Fibroblast of skin of scalp (primary cell): ENCODE measurements around the gene DDR2.
"Not testable (repeated sequence)": the region's sequence is repeated elsewhere in the genome, so short reads cannot be mapped to it uniquely, and the experiment has no call there.

ENCODE experiments used
- DNase-seq: peaks from one replicate; pipeline ENCODE4 v3.0.0-alpha.2; 2013

The DDR2 gene

DNA sequence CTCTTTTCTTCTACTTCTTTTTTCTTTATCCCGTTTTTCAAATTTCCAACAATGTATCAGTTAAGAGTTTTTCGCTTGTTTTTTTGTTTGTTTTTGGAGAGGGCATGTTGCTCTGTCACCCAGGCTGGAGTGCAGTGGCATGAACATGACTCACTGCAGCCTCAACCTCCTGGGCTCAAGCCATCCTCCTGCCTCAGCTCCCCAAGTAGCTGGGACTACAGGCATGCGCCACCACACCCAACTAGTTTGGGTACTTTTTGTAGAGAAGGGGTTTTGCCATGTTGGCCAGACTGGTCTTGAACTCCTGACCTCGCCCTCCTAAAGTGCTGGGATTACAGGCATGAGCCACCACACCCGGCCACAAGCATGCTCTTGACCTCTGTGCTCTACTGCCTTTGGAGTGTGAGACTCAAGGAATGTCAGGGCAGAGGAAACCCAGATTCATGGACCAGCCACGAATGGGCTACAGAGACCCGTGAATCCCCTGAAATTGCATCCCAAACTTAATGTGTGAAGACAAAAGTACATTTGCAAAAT lies 93.1 kb downstream of the DDR2 start:
- DNase-seq, result no peak

DNA sequence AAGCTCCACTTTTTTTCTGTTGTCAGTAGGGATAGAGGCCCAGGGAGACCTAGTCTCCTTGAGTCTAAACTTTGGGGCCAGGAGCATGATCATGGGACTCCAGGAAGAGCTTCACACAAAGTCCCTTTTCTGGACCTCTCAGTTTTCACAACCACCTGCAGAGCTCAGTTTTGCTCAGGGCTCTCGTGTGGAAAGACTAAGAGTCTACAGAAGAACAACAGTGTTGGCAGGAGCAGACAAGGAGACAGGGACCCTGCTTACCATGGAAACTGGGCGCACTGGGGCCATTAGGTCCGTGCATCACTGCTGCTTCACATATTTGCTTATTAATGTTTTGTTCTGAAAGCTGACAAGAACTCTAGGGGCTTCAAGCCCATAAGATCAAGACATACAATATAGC lies 94.3 kb downstream of the DDR2 start:
- DNase-seq, result no peak

DNA sequence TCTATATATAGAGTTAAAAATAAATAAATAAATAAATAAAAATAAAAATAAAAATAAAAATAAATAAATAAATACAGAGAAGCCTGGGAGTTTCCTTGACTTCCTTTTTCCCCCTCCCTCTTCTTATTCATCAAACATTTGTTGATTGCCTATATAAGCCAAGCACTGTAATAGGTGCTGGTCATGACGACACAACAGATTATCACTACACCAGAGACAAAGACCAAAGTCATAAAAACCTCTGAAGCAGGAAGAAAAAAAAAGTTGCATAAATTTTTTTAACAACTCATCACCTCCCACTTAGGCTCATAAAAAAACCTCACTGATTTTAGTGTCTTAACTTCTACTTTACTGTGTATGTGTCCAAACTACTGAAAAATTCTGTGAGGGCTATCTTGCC lies 95.2 kb downstream of the DDR2 start:
- not testable (repeated sequence) for DNase-seq

- DNase-seq, result no peak
Measured at GRCh38 chr1:162728573-162728972, 96.3 kb downstream of the DDR2 start.

DNA sequence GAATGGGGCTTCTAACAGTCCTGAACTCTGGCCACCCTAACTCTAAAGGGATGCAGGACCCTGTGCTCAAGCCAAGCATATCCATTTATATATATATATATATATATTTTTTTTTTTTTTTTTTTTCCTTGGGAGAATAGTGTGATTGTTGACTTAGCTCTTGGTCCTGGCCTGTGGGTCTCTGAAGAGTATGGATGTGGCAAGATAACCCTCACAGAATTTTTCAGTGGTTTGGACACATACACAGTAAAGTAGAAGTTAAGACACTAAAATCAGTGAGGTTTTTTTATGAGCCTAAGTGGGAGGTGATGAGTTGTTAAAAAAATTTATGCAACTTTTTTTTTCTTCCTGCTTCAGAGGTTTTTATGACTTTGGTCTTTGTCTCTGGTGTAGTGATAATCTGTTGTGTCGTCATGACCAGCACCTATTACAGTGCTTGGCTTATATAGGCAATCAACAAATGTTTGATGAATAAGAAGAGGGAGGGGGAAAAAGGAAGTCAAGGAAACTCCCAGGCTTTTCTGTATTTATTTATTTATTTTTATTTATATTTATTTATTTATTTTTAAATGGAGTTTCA lies 97.0 kb downstream of the DDR2 start:
- DNase-seq, result not testable (repeated sequence)

DNA sequence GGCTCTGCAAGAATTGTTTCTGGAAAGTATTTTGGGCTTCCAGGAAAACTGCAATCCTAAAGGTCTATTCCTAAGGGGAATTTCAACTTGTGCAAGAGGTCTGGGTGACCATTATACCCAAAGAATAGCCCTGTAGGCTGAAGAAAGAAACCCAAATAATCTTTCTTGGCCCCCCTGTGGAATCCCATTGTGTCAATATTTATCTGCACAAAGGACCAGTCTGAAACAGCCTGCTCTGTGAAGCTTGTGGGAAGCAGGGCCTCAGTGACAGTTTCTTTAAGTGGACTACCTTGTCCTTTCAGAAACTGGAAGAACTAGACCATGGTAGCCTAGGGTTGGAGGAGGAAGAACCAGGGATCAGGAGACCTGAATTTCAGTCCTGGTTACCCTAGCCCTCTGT lies 99.8 kb downstream of the DDR2 start:
- no peak for DNase-seq

- no peak for DNase-seq
Measured at GRCh38 chr1:162732566-162733335, 100.5 kb downstream of the DDR2 start.

- DNase-seq, result no peak
Measured at GRCh38 chr1:162733336-162733590, 101.0 kb downstream of the DDR2 start.

DNA sequence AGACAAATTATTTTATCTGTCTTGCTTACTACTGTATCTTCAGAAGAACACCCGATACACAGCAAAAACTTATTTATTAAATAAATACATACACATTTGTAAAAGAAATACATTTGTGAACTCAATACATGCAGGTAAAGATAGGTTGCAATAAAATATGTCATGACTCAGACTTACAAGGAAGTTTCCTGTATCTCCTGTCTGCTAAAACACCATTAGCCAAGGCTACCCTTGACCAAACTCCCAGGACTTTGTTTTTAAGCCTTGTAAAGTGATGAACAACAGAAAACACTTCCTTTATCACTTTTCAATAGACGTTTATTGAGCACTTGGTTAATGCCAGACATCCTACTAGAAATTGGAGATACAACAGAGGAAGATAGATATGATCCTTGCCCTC lies 101.8 kb downstream of the DDR2 start:
- DNase-seq, result no peak

DNA sequence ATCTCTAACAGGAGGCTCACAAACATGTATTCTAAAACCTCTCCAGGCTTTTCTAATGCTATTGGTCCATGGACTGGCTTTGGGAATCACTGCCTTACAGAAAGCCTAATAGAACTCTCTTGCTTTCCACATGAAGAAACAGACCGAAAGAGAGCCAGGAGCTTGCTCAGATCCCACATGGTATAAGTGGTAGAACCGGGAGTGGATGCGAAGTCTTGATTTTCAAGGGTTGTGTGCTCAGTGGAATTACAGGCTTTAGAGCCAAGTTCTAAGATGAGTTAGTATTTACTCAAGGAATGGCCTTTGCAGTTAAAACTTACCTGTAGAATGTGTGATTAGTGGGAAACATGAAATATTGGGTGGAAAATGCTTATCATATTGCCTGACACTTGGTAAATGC lies 103.9 kb downstream of the DDR2 start:
- DNase-seq, result no peak

DNA sequence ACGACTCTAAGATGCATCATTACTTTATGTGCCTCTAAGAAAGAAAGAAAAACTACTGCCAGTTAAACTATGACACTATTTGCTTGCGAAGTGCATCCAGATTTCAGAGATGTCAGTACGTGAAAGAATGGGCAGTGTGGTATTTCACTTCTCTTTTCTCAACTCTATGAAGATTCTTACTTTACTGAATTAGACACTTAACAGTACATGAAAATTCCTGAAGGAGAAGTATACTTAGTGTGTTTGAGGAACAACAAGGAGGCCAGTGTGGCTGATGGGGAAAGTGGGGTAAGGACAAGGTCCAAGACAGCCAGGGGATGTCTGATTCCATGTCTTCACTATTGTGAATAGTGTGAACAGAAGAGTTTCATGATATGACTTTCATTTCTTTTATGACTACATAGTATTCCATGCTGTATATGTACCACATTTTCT lies 104.4 kb downstream of the DDR2 start:
- no peak for DNase-seq

GRCh38 chr1:162740755-162741154 lies 108.5 kb downstream of the DDR2 start:
- DNase-seq, result no peak

DNA sequence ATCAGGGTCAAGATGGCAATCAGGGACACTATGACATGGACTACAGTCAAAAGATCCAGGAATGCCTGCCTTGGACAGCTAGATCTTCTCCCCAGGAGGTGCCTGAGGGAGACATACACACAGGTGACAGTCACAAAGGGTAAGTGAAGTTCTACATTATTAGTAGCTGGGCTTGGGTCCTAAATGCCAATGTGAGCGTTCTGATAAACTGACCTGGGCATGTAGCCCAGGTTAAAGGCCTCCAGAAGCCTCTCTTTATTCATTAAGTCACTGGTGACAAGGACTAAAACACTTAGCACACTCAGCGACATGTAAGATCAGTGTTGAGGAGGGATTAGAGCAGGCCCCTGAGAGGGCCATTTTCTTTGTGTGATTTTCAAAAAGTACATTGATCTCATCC lies 109.3 kb downstream of the DDR2 start:
- no peak for DNase-seq

DNA sequence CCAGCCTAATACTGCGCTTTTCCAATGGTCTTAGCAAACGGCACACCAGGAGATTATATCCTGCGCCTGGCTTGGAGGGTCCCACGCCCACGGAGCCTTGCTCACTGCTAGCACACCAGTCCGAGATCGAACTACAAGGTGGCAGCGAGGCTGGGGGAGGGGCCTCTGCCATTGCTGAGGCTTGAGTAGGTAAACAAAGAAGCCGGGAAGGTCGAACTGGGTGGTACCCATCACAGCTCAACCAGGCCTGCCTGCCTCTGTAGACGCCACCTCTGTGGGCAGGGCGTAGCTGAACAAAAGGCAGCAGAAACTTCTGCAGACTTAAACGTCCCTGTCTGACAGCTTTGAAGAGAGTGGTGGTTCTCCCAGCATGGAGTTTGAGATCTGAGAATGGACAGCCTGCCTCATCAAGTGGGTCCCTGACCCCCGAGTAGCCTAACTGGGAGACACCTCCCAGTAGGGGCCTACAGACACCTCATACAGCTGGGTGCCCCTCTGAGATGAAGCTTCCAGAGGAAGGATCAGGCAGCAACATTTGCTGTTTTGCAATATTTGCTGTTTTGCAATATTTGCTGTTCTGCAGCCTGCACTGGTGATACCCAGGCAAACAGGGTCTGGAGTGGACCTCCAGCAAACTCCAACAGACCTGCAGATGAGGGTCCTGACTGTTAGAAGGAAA lies 114.1 kb downstream of the DDR2 start:
- DNase-seq, result not testable (repeated sequence)

- DNase-seq, result no peak
Measured at GRCh38 chr1:162753001-162753658, 120.9 kb downstream of the DDR2 start.

- no peak for DNase-seq
Measured at GRCh38 chr1:162753998-162754585, 121.8 kb downstream of the DDR2 start.

DNA sequence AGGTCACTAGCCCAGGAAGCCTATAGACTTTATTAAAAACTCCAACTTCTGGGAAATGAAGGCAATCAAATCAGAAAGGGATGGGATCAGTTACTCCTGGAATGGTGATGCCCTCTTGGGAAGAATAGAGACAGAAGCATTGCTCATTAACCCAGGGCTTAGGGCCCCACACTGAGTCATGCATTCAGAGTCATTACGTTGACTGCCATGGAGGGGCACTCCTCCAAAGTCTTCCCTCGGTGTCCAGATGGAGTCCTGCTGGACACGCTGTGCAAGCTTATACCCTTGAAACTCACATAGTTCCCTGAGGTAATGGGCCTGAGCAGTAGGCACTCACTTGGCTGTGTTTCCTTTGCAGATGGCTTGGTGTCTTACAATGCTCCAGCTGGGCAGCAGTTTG lies 123.0 kb downstream of the DDR2 start:
- no peak for DNase-seq

DNA sequence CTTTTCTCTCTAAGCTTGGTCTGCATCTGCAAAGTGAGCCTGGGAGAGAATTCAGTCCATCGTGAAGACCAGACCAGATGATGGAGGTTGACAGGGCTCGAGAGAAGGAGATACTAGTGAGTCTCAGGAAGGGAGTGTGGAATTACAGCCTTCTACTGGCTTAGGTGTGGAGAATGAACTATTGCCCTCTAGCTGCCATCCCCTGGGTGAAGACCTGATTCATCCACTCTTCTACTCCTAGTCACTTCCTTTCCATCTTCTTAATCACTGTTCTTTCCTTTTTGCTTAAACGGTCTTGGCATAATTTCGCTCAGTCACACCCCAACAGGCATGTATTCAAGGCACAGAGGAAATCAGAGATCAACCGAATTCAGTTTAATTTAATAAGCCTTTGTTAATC lies 124.3 kb downstream of the DDR2 start:
- no peak for DNase-seq

GRCh38 chr1:162757476-162757875 lies 125.2 kb downstream of the DDR2 start:
- DNase-seq, result no peak

DNA sequence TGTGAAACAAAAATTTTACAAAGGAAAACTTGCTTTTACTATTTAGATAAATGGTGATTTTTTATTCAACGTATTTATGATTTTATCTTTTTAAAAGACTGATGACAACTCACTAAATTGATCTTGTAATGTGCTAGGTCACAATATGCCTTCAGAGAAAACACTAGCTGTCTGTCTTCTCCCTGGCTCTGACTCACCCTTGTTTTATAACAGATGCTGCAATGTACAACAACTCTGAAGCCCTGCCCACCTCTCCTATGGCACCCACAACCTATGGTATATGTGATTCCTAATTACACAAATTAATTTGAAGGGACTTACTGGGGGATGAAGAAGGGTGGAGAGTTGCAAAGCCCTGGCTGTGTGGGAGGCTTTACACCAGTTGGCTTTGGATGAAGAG lies 133.5 kb downstream of the DDR2 start:
- no peak for DNase-seq

DNA sequence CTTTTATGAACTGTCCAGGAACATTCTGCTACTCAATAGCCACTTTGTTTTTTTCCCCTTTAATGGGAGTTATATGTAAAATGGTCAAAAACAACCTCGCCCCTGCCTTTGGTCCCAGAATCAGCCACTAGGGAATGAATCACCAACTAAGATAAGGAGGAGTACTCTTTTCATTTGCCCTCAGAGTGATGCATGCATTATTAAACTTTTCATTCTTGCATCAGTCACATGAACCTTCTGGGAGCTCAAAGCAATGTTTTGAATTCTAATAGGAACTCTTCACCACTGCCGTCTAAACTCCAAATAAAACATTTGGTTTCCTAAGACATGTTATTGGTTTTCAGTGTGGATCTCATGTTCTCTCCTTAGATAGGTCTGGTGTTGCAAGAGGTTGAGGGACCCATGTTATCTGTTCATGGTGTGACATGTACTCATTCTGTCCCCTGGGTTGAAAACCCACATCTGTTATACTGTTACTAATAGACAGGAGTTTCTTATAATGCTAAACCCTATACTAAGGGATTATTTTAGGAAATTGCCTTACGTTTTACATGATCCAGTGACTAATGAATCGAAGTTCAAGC lies 140.4 kb downstream of the DDR2 start:
- peak; percentile 29 for DNase-seq

DNA sequence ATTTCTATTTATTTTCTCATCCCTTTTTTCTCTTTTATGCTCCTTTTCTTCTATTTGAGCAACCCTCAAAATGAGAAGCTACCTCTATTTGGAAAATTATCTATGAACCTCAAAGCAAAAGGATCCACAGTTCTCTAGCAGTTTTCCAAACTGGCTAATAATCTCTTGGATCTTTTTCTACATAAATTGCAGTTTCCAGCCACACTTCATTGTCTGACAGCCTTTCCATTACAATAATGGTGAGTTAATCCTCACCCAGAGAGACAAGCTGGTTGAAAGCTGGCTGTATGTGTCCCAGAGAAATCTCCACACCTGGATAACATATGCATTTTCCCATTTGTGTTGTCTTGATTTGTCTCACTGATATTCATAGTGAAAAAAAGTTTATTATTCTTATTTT lies 141.7 kb downstream of the DDR2 start:
- no peak for DNase-seq

DNA sequence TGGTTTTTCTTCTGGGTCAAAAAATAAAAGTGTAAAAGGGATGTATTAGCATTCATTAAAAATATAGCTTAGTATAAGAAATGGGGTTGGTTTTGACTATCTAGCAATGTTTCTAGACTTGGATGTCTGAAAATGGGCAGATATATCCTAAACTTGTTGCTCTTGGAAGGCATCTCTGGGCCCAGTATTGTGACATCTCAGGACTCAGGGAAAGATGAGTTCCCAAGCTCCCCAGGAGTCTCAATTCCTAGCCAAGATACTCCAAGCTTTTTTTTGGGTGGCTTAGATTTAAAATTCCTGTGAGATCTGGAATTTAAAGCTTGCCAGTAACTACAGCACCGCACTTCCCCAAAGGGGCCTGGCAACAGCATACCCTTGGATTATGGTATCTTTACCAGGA lies 146.8 kb downstream of the DDR2 start:
- no peak for DNase-seq
